Sigmoid colon (tissue), 7 donors: ENCODE results near the gene SMIM28. TPM values are rescaled to one million over a fixed set of nuclear protein-coding genes. Genes with fewer than 3 reads are reported as not detected.

Source experiments
- DNase-seq: peaks from one replicate; pipeline ENCODE4 v3.0.0-alpha.2; 2019
- H3K27ac ChIP-seq, 4 donors: fragments of 200-600 bp; sonication (generic); one replicate each; pipeline ENCODE4 v1.5.1; 2016 to 2019; ENCODE audit warnings: mild to moderate bottlenecking in 1 of 4
- H3K27me3 ChIP-seq, 3 donors: fragments of 200-600 bp; sonication (generic); one replicate each; pipeline ENCODE4 v1.5.1; 2019; ENCODE audit warnings: mild to moderate bottlenecking in 1 of 3
- H3K36me3 ChIP-seq, 4 donors: fragments of 200-600 bp; sonication (generic); one replicate each; pipeline ENCODE4 v1.5.1; 2016 to 2019
- H3K4me1 ChIP-seq, 4 donors: fragments of 200-600 bp; sonication (generic); one replicate each; pipeline ENCODE4 v1.5.1; 2017 to 2019
- H3K4me3 ChIP-seq, 4 donors: fragments of 200-600 bp; sonication (generic); one replicate each; pipeline ENCODE4 v1.5.1; 2017 to 2019; ENCODE audit warnings: mild to moderate bottlenecking in 2 of 4, moderate library complexity in 1 of 4
- H3K9me3 ChIP-seq, 4 donors: fragments of 200-600 bp in 3 of 4; sonication (generic) in 3 of 4; one replicate each; pipeline versions ENCODE4 v1.5.1 to v1.6.1; 2013 to 2019
- CTCF ChIP-seq, 4 experiments: fragments of 450-650 bp in 3 of 4; fragments of 200-600 bp in 1 of 4; IDR thresholded peaks; one replicate each; pipeline ENCODE4 v1.5.1; 2016 to 2019; ENCODE audit warnings: antibody characterized with exemption in 4 of 4, mild to moderate bottlenecking in 3 of 4, moderate library complexity in 2 of 4
- EP300 ChIP-seq, 4 donors: sonication (generic); formaldehyde crosslinking; IDR thresholded peaks; one replicate each; pipeline ENCODE4 v1.6.1; 2017; ENCODE audit warnings: antibody characterized with exemption in 4 of 4
- POLR2A ChIP-seq, 2 donors: fragments of 450-650 bp; IDR thresholded peaks; one replicate each; pipeline ENCODE4 v1.6.1; 2016; ENCODE audit warnings: antibody characterized with exemption in 2 of 2, mild to moderate bottlenecking in 2 of 2, moderate library complexity in 2 of 2
- POLR2AphosphoS5 ChIP-seq, 4 donors: sonication (generic); formaldehyde crosslinking; IDR thresholded peaks; one replicate each; pipeline ENCODE4 v1.6.1; 2017; ENCODE audit warnings: antibody characterized with exemption in 4 of 4
- WGBS, 2 donors: extraction: QIAGEN DNeasy Blood & Tissue Kit; methylation state at CpG; one replicate each; pipeline ENCODE4 v1.1.7; 2013; 5-methylcytosine and 5-hydroxymethylcytosine counted together
- intact Hi-C: fragments of 100-400 bp; cut with DNase I; formaldehyde crosslinking; loops from one replicate; pipeline ENCODE4 v1.15.1; 2023
- polyA plus RNA-seq, 3 donors: library from polyadenylated mRNA; stranded (reverse); fragments of 200-250 nt; gene quantifications; one replicate each; pipeline ENCODE4 v1.2.3, GENCODE V29; 2013
- total RNA-seq, 4 donors: library from RNA; depleted of rRNA; stranded (reverse); fragments of >200 nt; gene quantifications; one replicate each; pipeline ENCODE4 v1.1.0, GENCODE V29; 2016
- donor health status: healthy with polysubstance abuse.
- donor health status: Bipolar disorder and iron deficiency.
- donor health status: healthy.

Gene SMIM28
- total and polyA plus RNA-seq, 7 donors = 0.66 to 5.3 (median 4.6) TPM; not detected in 2

DNA sequence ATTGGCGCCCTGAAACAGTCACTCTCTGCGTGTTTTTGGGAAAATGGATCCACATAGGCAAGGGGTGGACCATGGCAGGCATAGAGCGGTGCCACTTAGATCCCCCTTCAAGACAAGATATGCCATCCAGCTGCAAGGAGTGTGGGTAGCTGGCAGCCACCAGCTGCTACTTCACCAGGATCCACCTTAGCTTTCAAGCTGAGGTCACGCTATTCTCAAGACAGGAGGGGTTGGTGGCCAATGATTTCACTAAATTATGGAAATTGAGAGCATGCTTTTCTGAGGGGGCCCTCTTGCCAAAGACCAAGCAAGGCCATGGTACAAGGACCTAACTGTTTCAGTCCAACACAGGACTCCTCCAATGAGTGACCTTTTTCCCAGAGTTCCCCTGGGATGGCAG, 42.7 kb downstream of the SMIM28 start:
- WGBS, 2 donors = 96 to 98% methylated on average over 4 of the region's 4 CpGs
- peaks cover 0 to 19% (median 4%) of the 10 kb centered on the region in 4 donors for H3K36me3 ChIP-seq
- intact Hi-C loops = no loop called here
- no peak for TF ChIP-seq POLR2A (IDR thresholded peaks at IDR 0.05)
- no peak for TF ChIP-seq POLR2AphosphoS5 (IDR thresholded peaks at IDR 0.05)
- TF ChIP-seq EP300 (IDR thresholded peaks at IDR 0.05) = no peak
- TF ChIP-seq CTCF (IDR thresholded peaks at IDR 0.05) = no peak
- no peak overlapping the region for H3K4me3 ChIP-seq
- H3K27ac ChIP-seq = no peak overlapping the region
- H3K4me1 ChIP-seq = no peaks in the 10 kb centered on the region
- no peak for DNase-seq
- no peaks in the 10 kb centered on the region for H3K9me3 ChIP-seq
- H3K27me3 ChIP-seq = no peaks in the 10 kb centered on the region

DNA sequence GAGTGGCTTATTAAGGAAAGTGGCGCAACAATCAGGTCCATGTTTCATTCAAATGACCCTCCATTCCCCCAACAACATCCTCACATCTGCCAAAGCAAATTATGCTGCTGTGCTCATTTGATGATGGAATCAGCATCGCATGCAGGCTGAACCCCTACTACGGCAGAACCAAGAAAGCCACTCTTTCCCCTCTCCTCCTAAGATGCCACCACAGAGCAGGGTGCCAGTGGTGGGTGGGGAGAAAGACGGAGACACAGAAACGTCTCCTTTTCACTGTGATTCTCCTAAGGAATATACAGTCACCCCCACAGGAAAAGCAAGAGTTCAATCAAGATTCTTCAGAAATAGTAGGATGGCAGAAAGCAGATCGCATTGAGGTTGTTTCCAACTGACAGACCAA, 43.4 kb downstream of the SMIM28 start:
- Histone ChIP-seq H3K36me3 (peaks cover 0 to 19% (median 4%) of the 10 kb centered on the region in 4 donors), H3K27ac (no peak overlapping the region), H3K4me3 (no peak overlapping the region), H3K4me1 (no peaks in the 10 kb centered on the region), H3K9me3 (no peaks in the 10 kb centered on the region), H3K27me3 (no peaks in the 10 kb centered on the region)
- DNase-seq = no peak
- 77 to 78% methylated on average over 6 of the region's 6 CpGs for whole genome bisulfite sequencing, 2 donors
- intact Hi-C loops = no loop called here
- no peak for TF ChIP-seq POLR2AphosphoS5 (IDR thresholded peaks at IDR 0.05)
- no peak for TF ChIP-seq EP300 (IDR thresholded peaks at IDR 0.05)
- no peak for TF ChIP-seq POLR2A (IDR thresholded peaks at IDR 0.05)
- TF ChIP-seq CTCF (IDR thresholded peaks at IDR 0.05) = no peak

GRCh38 chr6:138421608-138422007, 43.9 kb downstream of the SMIM28 start:
- DNase-seq = no peak
- Histone ChIP-seq H3K27me3 (no peaks in the 10 kb centered on the region), H3K27ac (no peak overlapping the region), H3K4me3 (no peak overlapping the region), H3K4me1 (no peaks in the 10 kb centered on the region), H3K9me3 (no peaks in the 10 kb centered on the region), H3K36me3 (peaks cover 0 to 19% (median 4%) of the 10 kb centered on the region in 4 donors)
- TF ChIP-seq CTCF (IDR thresholded peaks at IDR 0.05) (no peak), POLR2AphosphoS5 (IDR thresholded peaks at IDR 0.05) (no peak), EP300 (IDR thresholded peaks at IDR 0.05) (no peak)
- 94 to 97% methylated on average over 10 of the region's 10 CpGs for WGBS, 2 donors
- intact Hi-C loops = no loop called here

DNA sequence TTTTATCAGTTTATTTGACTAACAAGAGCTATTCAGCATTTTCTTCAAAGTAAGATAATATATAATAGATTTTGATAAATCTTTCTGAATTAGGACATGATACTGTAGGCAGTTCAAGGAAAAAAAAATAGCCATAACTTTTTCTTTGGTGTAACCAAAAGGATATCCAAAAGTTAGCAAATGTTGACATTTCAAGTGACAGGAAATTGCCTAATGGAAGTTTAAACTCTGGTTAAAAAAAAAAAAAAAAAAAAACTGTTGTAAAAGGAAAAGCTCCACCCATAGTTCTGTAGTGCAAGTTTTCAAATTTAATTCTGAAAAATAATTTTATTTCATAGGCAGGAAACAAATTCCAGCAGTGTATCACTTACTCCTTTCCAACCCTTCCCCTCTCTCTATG, 45.2 kb downstream of the SMIM28 start:
- Histone ChIP-seq H3K4me1 (no peaks in the 10 kb centered on the region), H3K36me3 (peaks cover 0 to 14% (median 4%) of the 10 kb centered on the region in 4 donors), H3K27ac (no peak overlapping the region), H3K9me3 (no peaks in the 10 kb centered on the region), H3K4me3 (no peak overlapping the region), H3K27me3 (no peaks in the 10 kb centered on the region)
- intact Hi-C loops = no loop called here
- DNase-seq = no peak
- no peak for TF ChIP-seq POLR2AphosphoS5 (IDR thresholded peaks at IDR 0.05)
- TF ChIP-seq CTCF (IDR thresholded peaks at IDR 0.05) = no peak
- TF ChIP-seq EP300 (IDR thresholded peaks at IDR 0.05) = no peak
- no peak for TF ChIP-seq POLR2A (IDR thresholded peaks at IDR 0.05)
